Stomach (tissue), 4 donors: ENCODE data around the gene VMA21.

Source experiments
- CTCF ChIP-seq, 7 experiments: fragments of 450-650 bp in 4 of 7; fragments of 200-600 bp in 3 of 7; sonication (generic) in 3 of 7; IDR thresholded peaks; one replicate each; pipeline ENCODE4 v1.5.1; 2016 to 2019; ENCODE audit warnings: antibody characterized with exemption in 7 of 7, control low read depth in 2 of 7, mild to moderate bottlenecking in 1 of 7
- POLR2A ChIP-seq, 4 donors: fragments of 450-650 bp; IDR thresholded peaks; one replicate each; pipeline ENCODE4 v1.6.1; 2016; ENCODE audit warnings: antibody characterized with exemption in 4 of 4, control low read depth in 2 of 4, mild to moderate bottlenecking in 1 of 4, moderate library complexity in 1 of 4

- TF ChIP-seq CTCF (IDR thresholded peaks at IDR 0.05) (no peak), POLR2A (IDR thresholded peaks at IDR 0.05) (no peak)
Measured at GRCh38 chrX:151448509-151448908, 51.5 kb downstream of the VMA21 start.
